Transverse colon (tissue), 4 donors: Measurements from ENCODE around the gene ROR1. TPM values are rescaled to one million over a fixed set of nuclear protein-coding genes. Genes with fewer than 3 reads are reported as not detected.

Source experiments
- DNase-seq: peaks from one replicate; pipeline ENCODE4 v3.0.0-alpha.2; 2019
- H3K27ac ChIP-seq, 4 donors: fragments of 200-600 bp; sonication (generic); 2 replicates each; pipeline ENCODE4 v1.5.1; 2016 to 2018; ENCODE audit warnings: inconsistent platforms in 4 of 4
- H3K27me3 ChIP-seq: fragments of 200-600 bp; sonication (generic); 2 replicates; pipeline ENCODE4 v1.5.1; 2017; ENCODE audit warnings: inconsistent platforms
- H3K36me3 ChIP-seq, 4 donors: fragments of 200-600 bp; sonication (generic); 2 replicates each; pipeline ENCODE4 v1.5.1; 2017 to 2019; ENCODE audit warnings: inconsistent platforms in 4 of 4
- H3K4me1 ChIP-seq, 4 donors: fragments of 200-600 bp; sonication (generic); 2 replicates each; pipeline ENCODE4 v1.5.1; 2017 to 2020; ENCODE audit warnings: inconsistent platforms in 4 of 4
- H3K4me3 ChIP-seq, 4 donors: fragments of 200-600 bp; sonication (generic); 1 replicate in 1 of 4; 2 replicates in 3 of 4; pipeline versions ENCODE4 v1.5.1 to v1.6.1; 2017 to 2019; ENCODE audit warnings: inconsistent platforms in 4 of 4
- H3K9me3 ChIP-seq, 2 donors: fragments of 200-600 bp; sonication (generic); 2 replicates each; pipeline ENCODE4 v1.5.1; 2017 to 2019; ENCODE audit warnings: inconsistent platforms in 2 of 2
- CTCF ChIP-seq, 5 experiments: fragments of 200-600 bp in 3 of 5; fragments of 450-650 bp in 2 of 5; sonication (generic) in 3 of 5; IDR thresholded peaks; 1 replicate in 2 of 5; 2 replicates in 3 of 5; pipeline ENCODE4 v1.5.1; 2016 to 2017; ENCODE audit warnings: antibody characterized with exemption in 5 of 5, inconsistent platforms in 3 of 5, mild to moderate bottlenecking in 2 of 5, moderate library complexity in 1 of 5
- EP300 ChIP-seq: sonication (generic); formaldehyde crosslinking; IDR thresholded peaks from one replicate; pipeline ENCODE4 v1.6.1; 2017; ENCODE audit warnings: antibody characterized with exemption, low read depth
- POLR2A ChIP-seq: fragments of 450-650 bp; IDR thresholded peaks from one replicate; pipeline ENCODE4 v1.6.1; 2016; ENCODE audit warnings: antibody characterized with exemption, mild to moderate bottlenecking, moderate library complexity
- POLR2AphosphoS5 ChIP-seq, 3 donors: sonication (generic); formaldehyde crosslinking; IDR thresholded peaks; one replicate each; pipeline ENCODE4 v1.6.1; 2016; ENCODE audit warnings: antibody characterized with exemption in 3 of 3
- WGBS, 2 donors: methylation state at CpG; one replicate each; pipeline ENCODE4 v1.1.5; 2018; ENCODE audit warnings: low coverage in 1 of 2; 5-methylcytosine and 5-hydroxymethylcytosine counted together
- in situ Hi-C, 4 donors: fragments of 200-750 bp; cut with MboI; loops; one replicate each; pipeline versions ENCODE4 v1.15.0 to v1.15.1; 2017; ENCODE audit warnings: low sequenced_read_pairs in 3 of 4, low pct_ligation_motif_present in 1 of 4, low pct_unique_long_range_greater_than_20kb in 1 of 4
- intact Hi-C: fragments of 100-400 bp; cut with DNase I; formaldehyde crosslinking; loops from one replicate; pipeline ENCODE4 v1.15.1; 2023; ENCODE audit warnings: low total_unique reads
- total RNA-seq, 4 donors: library from RNA; depleted of rRNA; stranded (reverse); fragments of >200 nt; gene quantifications; one replicate each; pipeline ENCODE4 v1.1.0, GENCODE V29; 2016

The ROR1 gene
- total RNA-seq, 4 donors from 2014 or later: 3.0 to 6.7 (median 4.6) TPM

- no peaks in the 10 kb centered on the region for H3K36me3 ChIP-seq
- DNase-seq: no peak
- H3K27me3 ChIP-seq: no peaks in the 10 kb centered on the region
- TF ChIP-seq POLR2AphosphoS5 (IDR thresholded peaks at IDR 0.05) (no peak), CTCF (IDR thresholded peaks at IDR 0.05) (no peak), EP300 (no peak), POLR2A (no peak)
- peaks cover 0 to 4% (median 1%) of the 10 kb centered on the region in 4 donors for H3K4me1 ChIP-seq
- H3K27ac ChIP-seq: no peak overlapping the region
- no peak overlapping the region for H3K4me3 ChIP-seq
- no peaks in the 10 kb centered on the region for H3K9me3 ChIP-seq
- in situ Hi-C loops (no loop called here), intact Hi-C loops (no loop called here)
Observed at GRCh38 chr1:63890468-63890867, 116.7 kb downstream of the ROR1 start.

- in situ Hi-C loops: no loop called here
- intact Hi-C loops: no loop called here
Observed at GRCh38 chr1:63891060-63891690, 117.4 kb downstream of the ROR1 start.

GRCh38 chr1:63892632-63893395 lies 119.0 kb downstream of the ROR1 start:
- H3K27me3 ChIP-seq: no peaks in the 10 kb centered on the region
- TF ChIP-seq POLR2AphosphoS5 (IDR thresholded peaks at IDR 0.05) (no peak), POLR2A (no peak), EP300 (no peak), CTCF (IDR thresholded peaks at IDR 0.05) (no peak)
- H3K4me1 ChIP-seq: peaks cover 0 to 4% (median 1%) of the 10 kb centered on the region in 4 donors
- 59 to 67% methylated on average over 3 to 8 of the region's 8 CpGs for WGBS, 2 donors
- peak overlapping the region; percentile 41 to 70 (median 56) for H3K27ac ChIP-seq
- in situ Hi-C loops: no loop called here
- no peaks in the 10 kb centered on the region for H3K36me3 ChIP-seq
- peak; percentile 26 for DNase-seq
- H3K9me3 ChIP-seq: no peaks in the 10 kb centered on the region
- H3K4me3 ChIP-seq: no peak overlapping the region
- intact Hi-C loops: no loop called here

More at GRCh38 chr1:63891060-63891690, 117.4 kb downstream of the ROR1 start:
- TF ChIP-seq POLR2A: no peak
- no peaks in the 10 kb centered on the region for H3K27me3 ChIP-seq
- H3K9me3 ChIP-seq: no peaks in the 10 kb centered on the region
- no peak overlapping the region for H3K4me3 ChIP-seq
- no peaks in the 10 kb centered on the region for H3K36me3 ChIP-seq
- no peak overlapping the region for H3K27ac ChIP-seq
- DNase-seq: no peak
- WGBS, 2 donors: 87 to 92% methylated on average over 2 to 4 of the region's 4 CpGs
- peaks cover 0 to 4% (median 1%) of the 10 kb centered on the region in 4 donors for H3K4me1 ChIP-seq

GRCh38 chr1:63893976-63894375 lies 120.2 kb downstream of the ROR1 start:
- in situ Hi-C loops (no loop called here), intact Hi-C loops (no loop called here)
- Histone ChIP-seq H3K4me1 (peaks cover 0 to 11% (median 2%) of the 10 kb centered on the region in 4 donors), H3K27ac (peak overlapping the region in 1 of 4 donors; percentile 70), H3K4me3 (no peak overlapping the region), H3K27me3 (no peaks in the 10 kb centered on the region), H3K36me3 (no peaks in the 10 kb centered on the region), H3K9me3 (no peaks in the 10 kb centered on the region)
- TF ChIP-seq POLR2AphosphoS5 (IDR thresholded peaks at IDR 0.05) (no peak), CTCF (IDR thresholded peaks at IDR 0.05) (no peak), EP300 (no peak), POLR2A (no peak)
- no peak for DNase-seq
- 85 to 91% methylated on average over 3 of the region's 3 CpGs for WGBS, 2 donors
